Measurements from ENCODE around the gene PTPN14.
A peak's percentile ranks its signal among the peaks of the same experiment; 100 is the strongest.

The PTPN14 gene

DNA sequence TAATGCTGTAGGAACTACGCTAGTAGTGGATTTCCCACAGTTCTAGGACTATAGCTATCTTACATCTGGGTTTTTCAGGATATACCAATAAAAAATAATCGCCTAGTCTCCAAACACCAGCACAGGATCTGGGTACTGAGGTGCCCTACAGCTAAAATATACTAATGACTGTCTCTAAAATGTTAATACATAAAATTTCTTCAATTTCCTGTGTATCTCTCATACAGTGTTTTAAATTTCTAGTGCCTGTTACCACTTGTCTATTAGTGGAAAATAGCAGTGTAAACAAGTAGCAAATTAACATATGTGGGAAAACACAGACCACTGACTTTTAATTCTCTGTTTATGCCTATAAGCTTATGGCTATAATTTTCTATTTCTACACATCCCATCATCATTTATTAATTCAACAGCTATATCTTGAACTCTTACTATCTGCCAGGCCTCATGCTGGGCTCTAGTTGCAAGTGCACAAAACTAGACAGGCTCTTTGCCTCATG is 16.1 kb upstream of the PTPN14 start:
- no peak overlapping the region for H3K9ac ChIP-seq (ENCODE audit: low read length in 2 of 2)
- no peak overlapping the region for H3K4me3 ChIP-seq (ENCODE audit: low read length in 2 of 2)
- no peaks in the 10 kb centered on the region for H3K9me3 ChIP-seq (ENCODE audit: control insufficient read depth in 2 of 2, low read length in 2 of 2)
- no peak overlapping the region for H3K27ac ChIP-seq (ENCODE audit: low read length)
- H3K27me3 ChIP-seq (ENCODE audit: control insufficient read depth in 1 of 2, insufficient read depth in 2 of 2, low read length in 2 of 2), result no peaks in the 10 kb centered on the region
- no peaks in the 10 kb centered on the region for H3K36me3 ChIP-seq (ENCODE audit: control insufficient read depth in 2 of 2, insufficient read depth in 2 of 2, low read length in 2 of 2)
- H3K4me1 ChIP-seq (ENCODE audit: control insufficient read depth, insufficient read depth, low read length), result no peaks in the 10 kb centered on the region

DNA sequence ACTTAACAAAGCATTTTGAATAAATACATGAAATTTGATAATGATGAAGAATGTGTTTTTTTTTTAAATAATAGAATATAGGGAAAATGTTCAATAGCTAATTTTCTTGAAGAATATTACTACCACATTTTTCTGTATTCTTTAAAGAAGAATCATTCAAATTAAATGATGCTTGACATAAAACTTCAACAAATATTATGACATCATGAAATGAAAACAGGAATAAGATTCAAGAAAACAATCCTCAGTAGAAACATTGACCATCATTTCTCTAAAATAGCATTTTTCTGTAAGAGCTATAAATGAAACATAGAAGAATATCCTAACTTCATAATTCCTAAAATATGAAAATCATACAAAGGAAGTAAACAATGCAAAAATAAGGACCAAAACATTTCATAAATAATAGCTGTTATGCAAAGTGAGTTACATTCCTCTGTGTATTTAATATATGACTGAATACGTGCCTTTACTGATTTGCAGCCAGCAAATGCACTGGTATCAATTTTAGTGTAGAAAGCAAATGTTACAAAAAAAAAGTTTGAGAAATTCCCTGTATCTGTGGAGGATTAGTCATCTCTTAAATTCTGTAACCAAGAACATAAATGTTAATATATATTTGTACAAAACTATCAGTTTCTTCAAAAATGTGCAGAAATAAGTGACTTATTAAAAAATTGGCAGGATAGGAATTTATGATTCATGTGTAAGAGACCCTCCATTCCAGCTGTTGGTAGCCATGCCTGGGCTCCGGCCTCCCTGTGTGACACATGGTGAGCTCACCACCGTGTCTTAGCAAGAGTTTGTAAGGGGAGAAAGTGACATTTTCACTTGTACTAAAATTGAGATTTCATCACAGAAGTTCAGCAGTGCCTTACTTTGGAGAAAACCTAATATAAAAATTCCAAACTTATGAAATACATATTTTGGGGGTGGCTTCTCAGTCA is 15.0 kb upstream of the PTPN14 start:
- Histone ChIP-seq H3K36me3 (ENCODE audit: control insufficient read depth in 2 of 2, insufficient read depth in 2 of 2, low read length in 2 of 2) (no peaks in the 10 kb centered on the region), H3K27me3 (ENCODE audit: control insufficient read depth in 1 of 2, insufficient read depth in 2 of 2, low read length in 2 of 2) (no peaks in the 10 kb centered on the region), H3K4me1 (ENCODE audit: control insufficient read depth, insufficient read depth, low read length) (no peaks in the 10 kb centered on the region), H3K9me3 (ENCODE audit: control insufficient read depth in 2 of 2, low read length in 2 of 2) (no peaks in the 10 kb centered on the region), H3K9ac (ENCODE audit: low read length in 2 of 2) (no peak overlapping the region), H3K4me3 (ENCODE audit: low read length in 2 of 2) (no peak overlapping the region), H3K27ac (ENCODE audit: low read length) (no peak overlapping the region)

DNA sequence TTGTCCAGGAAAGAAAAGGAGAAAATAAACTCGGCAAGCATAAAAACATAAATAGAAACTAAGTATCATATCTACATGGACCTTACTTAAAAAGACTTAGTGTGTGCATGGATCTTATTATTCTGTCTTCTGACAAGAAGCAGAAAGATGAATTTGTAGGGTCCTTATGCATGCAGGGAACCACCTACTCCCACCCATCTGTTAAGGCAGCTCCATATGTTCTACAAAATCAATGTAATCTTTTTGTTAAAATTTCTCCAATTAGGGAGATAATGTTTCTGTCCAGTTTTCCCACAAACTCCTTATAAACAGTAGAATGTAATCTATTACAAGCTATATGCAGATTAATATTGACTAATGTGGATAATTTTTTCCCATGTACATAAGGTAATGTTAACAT is 13.9 kb upstream of the PTPN14 start:
- Histone ChIP-seq H3K9me3 (ENCODE audit: control insufficient read depth in 2 of 2, low read length in 2 of 2) (no peaks in the 10 kb centered on the region), H3K36me3 (ENCODE audit: control insufficient read depth in 2 of 2, insufficient read depth in 2 of 2, low read length in 2 of 2) (no peaks in the 10 kb centered on the region), H3K27ac (ENCODE audit: low read length) (no peak overlapping the region), H3K27me3 (ENCODE audit: control insufficient read depth in 1 of 2, insufficient read depth in 2 of 2, low read length in 2 of 2) (peaks cover 3% of the 10 kb centered on the region in 2 donors), H3K4me3 (ENCODE audit: low read length in 2 of 2) (no peak overlapping the region), H3K9ac (ENCODE audit: low read length in 2 of 2) (no peak overlapping the region), H3K4me1 (ENCODE audit: control insufficient read depth, insufficient read depth, low read length) (no peaks in the 10 kb centered on the region)

DNA sequence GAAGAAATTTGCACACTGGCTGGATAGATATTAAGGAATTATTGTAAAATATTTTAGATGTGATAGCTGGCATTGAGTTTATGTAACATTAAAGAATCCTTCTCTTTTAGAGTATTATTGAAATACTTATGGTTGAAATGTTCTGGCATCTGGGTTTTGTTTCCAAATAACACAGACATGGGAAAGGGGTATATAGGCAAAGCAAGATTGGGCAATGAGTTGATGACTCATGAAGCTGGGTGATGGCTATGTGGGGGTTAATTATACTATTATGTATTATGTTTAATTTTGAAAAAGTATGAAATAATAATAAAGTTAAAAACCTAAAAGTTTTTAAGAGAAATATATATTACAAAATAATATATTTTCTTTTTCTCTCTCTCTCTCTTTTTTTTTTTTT is 12.5 kb upstream of the PTPN14 start:
- H3K9me3 ChIP-seq (ENCODE audit: control insufficient read depth in 2 of 2, low read length in 2 of 2), result no peaks in the 10 kb centered on the region
- no peaks in the 10 kb centered on the region for H3K4me1 ChIP-seq (ENCODE audit: control insufficient read depth, insufficient read depth, low read length)
- peaks cover 3% of the 10 kb centered on the region in 2 donors for H3K27me3 ChIP-seq (ENCODE audit: control insufficient read depth in 1 of 2, insufficient read depth in 2 of 2, low read length in 2 of 2)
- no peaks in the 10 kb centered on the region for H3K36me3 ChIP-seq (ENCODE audit: control insufficient read depth in 2 of 2, insufficient read depth in 2 of 2, low read length in 2 of 2)
- H3K9ac ChIP-seq (ENCODE audit: low read length in 2 of 2), result no peak overlapping the region
- H3K27ac ChIP-seq (ENCODE audit: low read length), result no peak overlapping the region
- no peak overlapping the region for H3K4me3 ChIP-seq (ENCODE audit: low read length in 2 of 2)

DNA sequence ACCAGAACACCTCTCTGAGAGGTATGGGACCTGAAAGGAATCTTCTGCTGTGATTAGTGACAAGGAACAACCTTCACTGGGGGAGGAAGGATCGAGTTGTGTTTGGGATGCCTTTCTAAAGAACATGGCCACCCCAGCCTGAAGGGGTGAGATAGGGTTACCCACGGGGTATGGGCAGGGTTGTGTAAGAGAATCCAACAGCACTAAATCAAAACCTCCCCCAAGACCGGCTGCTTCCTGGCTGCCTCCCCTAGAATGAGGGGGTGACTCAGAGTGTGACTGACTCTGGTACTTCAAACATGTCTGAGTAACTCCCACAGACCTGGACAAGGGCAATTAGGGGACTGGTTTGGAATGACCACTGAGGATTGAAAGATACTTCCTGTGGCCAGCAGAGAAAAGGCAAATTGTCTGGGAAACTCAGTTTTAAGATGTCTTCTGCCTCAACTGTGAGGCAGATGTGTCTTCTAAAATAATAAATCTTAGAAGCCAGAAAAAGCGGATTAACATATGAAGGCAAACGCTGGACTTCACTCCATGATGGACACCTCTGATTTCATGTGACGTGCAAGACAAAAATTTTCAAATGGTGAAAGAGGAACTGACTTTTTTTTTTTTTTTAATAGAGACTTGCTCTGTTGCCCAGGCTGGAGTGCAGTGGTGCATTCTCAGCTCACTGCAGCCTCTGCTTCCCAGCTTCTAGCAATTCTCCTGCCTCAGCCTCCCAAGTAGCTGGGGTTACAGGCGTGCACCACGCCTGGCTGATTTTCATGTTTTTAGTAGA is 6.7 kb upstream of the PTPN14 start:
- Histone ChIP-seq H3K4me1 (ENCODE audit: control insufficient read depth, insufficient read depth, low read length) (no peaks in the 10 kb centered on the region), H3K36me3 (ENCODE audit: control insufficient read depth in 2 of 2, insufficient read depth in 2 of 2, low read length in 2 of 2) (no peaks in the 10 kb centered on the region), H3K9me3 (ENCODE audit: control insufficient read depth in 2 of 2, low read length in 2 of 2) (no peaks in the 10 kb centered on the region), H3K27me3 (ENCODE audit: control insufficient read depth in 1 of 2, insufficient read depth in 2 of 2, low read length in 2 of 2) (peaks cover 3% of the 10 kb centered on the region in 2 donors), H3K9ac (ENCODE audit: low read length in 2 of 2) (no peak overlapping the region), H3K4me3 (ENCODE audit: low read length in 2 of 2) (no peak overlapping the region), H3K27ac (ENCODE audit: low read length) (no peak overlapping the region)

DNA sequence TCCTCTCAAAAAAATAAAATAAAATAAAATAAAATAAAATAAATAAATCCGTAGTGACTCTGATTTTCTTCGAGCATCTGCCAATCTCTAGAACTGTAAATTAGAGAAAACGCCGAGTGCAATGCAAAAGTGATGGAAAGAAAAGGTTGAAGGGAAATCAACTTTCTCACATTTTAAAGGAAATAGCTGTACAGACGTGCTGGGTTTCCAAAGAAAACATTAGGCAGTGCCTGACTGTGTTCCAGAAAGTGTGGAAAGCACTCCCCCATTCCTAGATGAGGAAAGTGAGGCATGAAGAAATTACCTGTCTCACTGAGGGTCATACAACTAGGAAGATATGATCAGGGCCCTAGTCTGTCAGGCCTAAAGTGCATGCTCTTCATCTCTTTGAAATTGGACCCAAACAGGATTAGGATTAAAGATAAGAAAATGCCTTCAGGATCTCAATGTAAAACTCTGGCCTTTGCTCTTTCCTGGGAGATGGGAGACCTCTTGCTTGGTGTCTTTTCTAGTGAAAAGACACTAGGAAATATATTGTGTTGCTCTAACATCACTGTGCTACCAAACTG is 1.8 kb upstream of the PTPN14 start:
- Histone ChIP-seq H3K27ac (ENCODE audit: low read length) (no peak overlapping the region), H3K27me3 (ENCODE audit: control insufficient read depth in 1 of 2, insufficient read depth in 2 of 2, low read length in 2 of 2) (no peaks in the 10 kb centered on the region), H3K4me3 (ENCODE audit: low read length in 2 of 2) (no peak overlapping the region), H3K9ac (ENCODE audit: low read length in 2 of 2) (no peak overlapping the region), H3K36me3 (ENCODE audit: control insufficient read depth in 2 of 2, insufficient read depth in 2 of 2, low read length in 2 of 2) (no peaks in the 10 kb centered on the region), H3K9me3 (ENCODE audit: control insufficient read depth in 2 of 2, low read length in 2 of 2) (no peaks in the 10 kb centered on the region), H3K4me1 (ENCODE audit: control insufficient read depth, insufficient read depth, low read length) (peaks cover 32% of the 10 kb centered on the region)

DNA sequence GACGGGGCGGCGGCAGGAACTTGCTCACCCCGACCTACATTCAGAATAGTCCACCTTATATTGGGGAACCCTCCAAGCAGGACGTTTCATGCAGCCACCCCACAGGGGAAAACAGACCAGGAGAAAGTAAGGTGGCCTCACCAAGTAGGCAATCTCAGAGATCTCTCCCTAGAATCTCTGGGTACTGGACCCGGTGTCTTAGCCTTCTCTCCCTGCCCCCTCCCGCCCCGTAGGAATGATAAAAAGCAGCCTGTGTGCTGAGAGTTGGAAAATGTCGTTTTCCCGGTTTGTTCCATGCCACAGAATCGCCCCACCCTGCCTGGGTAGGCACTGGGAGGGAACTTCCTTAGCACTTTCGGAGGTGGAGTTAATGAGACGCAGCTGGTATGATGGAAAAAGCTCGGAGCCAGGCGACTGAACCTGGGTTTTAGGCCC is 789 bp upstream of the PTPN14 start:
- Histone ChIP-seq H3K36me3 (ENCODE audit: control insufficient read depth in 2 of 2, insufficient read depth in 2 of 2, low read length in 2 of 2) (no peaks in the 10 kb centered on the region), H3K9me3 (ENCODE audit: control insufficient read depth in 2 of 2, low read length in 2 of 2) (no peaks in the 10 kb centered on the region), H3K4me1 (ENCODE audit: control insufficient read depth, insufficient read depth, low read length) (peaks cover 32% of the 10 kb centered on the region), H3K9ac (ENCODE audit: low read length in 2 of 2) (peak overlapping the region; percentile 83 to 94), H3K27ac (ENCODE audit: low read length) (peak overlapping the region; percentile 96), H3K4me3 (ENCODE audit: low read length in 2 of 2) (peak overlapping the region; percentile 89 to 96), H3K27me3 (ENCODE audit: control insufficient read depth in 1 of 2, insufficient read depth in 2 of 2, low read length in 2 of 2) (no peaks in the 10 kb centered on the region)

DNA sequence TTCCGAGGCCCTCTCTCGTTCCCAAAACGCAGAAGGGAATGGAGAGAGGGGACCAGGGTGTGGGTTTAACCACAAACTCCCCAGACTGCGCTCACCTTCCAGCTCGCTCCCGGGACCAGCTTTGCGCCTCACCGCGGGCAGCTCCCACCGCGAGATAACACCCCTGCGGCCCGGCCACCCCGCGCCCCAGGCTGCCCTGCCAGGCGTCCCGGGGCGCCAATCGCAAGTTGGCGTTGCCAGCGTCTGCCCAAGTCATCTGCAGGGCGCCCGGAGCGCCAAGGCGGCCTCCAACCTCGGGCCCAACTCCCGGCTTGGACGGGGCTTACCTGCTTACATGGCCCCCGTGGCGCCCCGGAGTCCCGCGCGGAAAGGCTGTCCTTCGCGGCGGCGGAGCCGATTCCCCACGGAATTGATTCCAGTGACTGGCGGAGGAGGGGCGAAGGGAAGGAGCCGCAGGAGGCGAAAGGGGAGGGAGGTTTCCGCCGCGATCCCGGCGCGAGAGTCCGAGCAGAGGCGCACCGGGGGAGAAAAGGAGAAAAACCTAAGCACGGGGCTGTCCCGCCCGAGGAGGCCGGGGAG is 456 bp downstream of the PTPN14 start:
- H3K27me3 ChIP-seq (ENCODE audit: control insufficient read depth in 1 of 2, insufficient read depth in 2 of 2, low read length in 2 of 2), result no peaks in the 10 kb centered on the region
- H3K36me3 ChIP-seq (ENCODE audit: control insufficient read depth in 2 of 2, insufficient read depth in 2 of 2, low read length in 2 of 2), result no peaks in the 10 kb centered on the region
- peak overlapping the region; percentile 95 for H3K27ac ChIP-seq (ENCODE audit: low read length)
- peak overlapping the region; percentile 85 to 96 for H3K4me3 ChIP-seq (ENCODE audit: low read length in 2 of 2)
- no peaks in the 10 kb centered on the region for H3K9me3 ChIP-seq (ENCODE audit: control insufficient read depth in 2 of 2, low read length in 2 of 2)
- peaks cover 35% of the 10 kb centered on the region for H3K4me1 ChIP-seq (ENCODE audit: control insufficient read depth, insufficient read depth, low read length)
- peak overlapping the region; percentile 88 to 90 for H3K9ac ChIP-seq (ENCODE audit: low read length in 2 of 2)

DNA sequence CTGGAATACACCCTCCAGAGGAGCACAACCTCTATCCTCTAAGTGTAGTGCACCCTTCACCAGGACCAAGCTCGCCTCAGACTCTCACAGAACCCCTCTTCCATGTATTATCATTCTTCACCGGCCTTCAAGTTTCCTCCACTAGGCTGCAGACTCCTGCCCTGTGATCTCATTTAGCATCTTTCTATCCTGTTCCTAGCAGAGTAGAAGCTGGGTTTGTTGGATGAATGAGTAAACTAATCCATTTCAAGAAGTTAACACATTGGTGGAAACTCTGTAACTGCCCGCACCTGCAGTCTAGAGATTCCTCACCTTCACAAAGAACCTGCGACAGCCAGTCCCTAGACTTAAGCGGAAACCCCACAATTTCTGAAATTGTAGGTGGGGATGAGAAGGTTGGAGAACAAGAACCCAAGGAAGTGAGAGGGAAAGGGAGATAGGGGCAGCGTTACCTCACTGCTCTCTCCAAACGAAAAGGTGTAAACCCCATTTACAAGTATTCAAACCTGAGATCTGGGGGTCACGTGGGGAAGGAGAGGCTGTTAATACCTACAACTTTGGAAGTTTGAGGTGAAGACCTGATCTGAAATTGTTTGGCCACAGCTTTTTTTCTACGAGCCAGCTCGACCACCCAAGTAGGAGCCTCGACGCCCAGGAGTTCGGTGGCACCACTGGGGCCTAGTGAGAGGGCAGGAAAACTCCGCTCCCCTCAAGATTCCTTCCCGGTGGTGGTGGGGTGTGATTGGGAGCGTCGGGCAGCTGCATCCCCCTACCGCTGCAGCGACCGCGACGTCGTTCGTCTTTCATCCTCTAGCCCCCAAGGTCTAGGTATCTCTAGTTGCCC is 1.2 kb downstream of the PTPN14 start:
- peaks cover 35% of the 10 kb centered on the region for H3K4me1 ChIP-seq (ENCODE audit: control insufficient read depth, insufficient read depth, low read length)
- no peaks in the 10 kb centered on the region for H3K9me3 ChIP-seq (ENCODE audit: control insufficient read depth in 2 of 2, low read length in 2 of 2)
- no peaks in the 10 kb centered on the region for H3K36me3 ChIP-seq (ENCODE audit: control insufficient read depth in 2 of 2, insufficient read depth in 2 of 2, low read length in 2 of 2)
- H3K4me3 ChIP-seq (ENCODE audit: low read length in 2 of 2), result peak overlapping the region; percentile 85 to 96
- H3K27ac ChIP-seq (ENCODE audit: low read length), result peak overlapping the region; percentile 95
- H3K9ac ChIP-seq (ENCODE audit: low read length in 2 of 2), result peak overlapping the region; percentile 88 to 90
- H3K27me3 ChIP-seq (ENCODE audit: control insufficient read depth in 1 of 2, insufficient read depth in 2 of 2, low read length in 2 of 2), result no peaks in the 10 kb centered on the region
